Pancreas (tissue), 10 donors: ENCODE data around the gene HEPACAM. TPM values are rescaled to one million over a fixed set of nuclear protein-coding genes. Genes with fewer than 3 reads are reported as not detected.

Experiments used
- ATAC-seq, 4 donors: fragments of 200-7000 bp; cut with Tn5 transposase; one replicate each; pipeline versions ENCODE4 v1.8.0 to v1.9.1; 2020; ENCODE audit warnings: mild to moderate bottlenecking in 4 of 4, moderate library complexity in 4 of 4
- DNase-seq, 6 donors: peaks; one replicate each; pipeline ENCODE4 v3.0.0-alpha.2; 2020
- FAIRE-seq: peaks from 2 replicates; lab custom pipeline; 2012; peaks lifted over from hg19 to GRCh38; lab: Jason Lieb, UNC
- H3K27ac ChIP-seq, 4 donors: fragments of 200-600 bp; sonication (generic); 1 replicate in 3 of 4; 2 replicates in 1 of 4; pipeline versions ENCODE4 v1.5.0 to v1.8.0; 2020
- H3K27me3 ChIP-seq, 4 donors: fragments of 200-600 bp; one replicate each; pipeline ENCODE4 v1.8.0; 2021
- H3K36me3 ChIP-seq, 3 donors: fragments of 200-600 bp; sonication (generic) in 1 of 3; one replicate each; pipeline versions ENCODE4 v1.5.0 to v1.8.0; 2020 to 2021
- H3K4me1 ChIP-seq, 3 donors: fragments of 200-600 bp; one replicate each; pipeline ENCODE4 v1.8.0; 2021
- H3K4me3 ChIP-seq, 4 donors: fragments of 200-600 bp; sonication (generic) in 2 of 4; one replicate each; pipeline versions ENCODE4 v1.5.0 to v1.8.0; 2020 to 2021
- H3K9me3 ChIP-seq, 4 donors: fragments of 200-600 bp; one replicate each; pipeline ENCODE4 v1.8.0; 2021
- WGBS, 2 donors: extraction: QIAGEN DNeasy Blood & Tissue Kit; methylation state at CpG; one replicate each; pipeline ENCODE4 v1.1.7; 2013; 5-methylcytosine and 5-hydroxymethylcytosine counted together
- intact Hi-C, 3 donors: fragments of 100-400 bp; cut with DNase I; formaldehyde crosslinking; loops; one replicate each; pipeline versions ENCODE4 v1.11.1 to v1.14.2; 2022
- polyA plus RNA-seq, 2 donors: library from polyadenylated mRNA; stranded (reverse); fragments of 200-250 nt; gene quantifications; one replicate each; pipeline ENCODE4 v1.2.3, GENCODE V29; 2013
- total RNA-seq, 6 donors: library from RNA; stranded (reverse); fragmentation: NEBNext Ultra II Directional in 4 of 6; extraction: Animal tissue kit (Norgen Biotek cat#: 25700) in 4 of 6; gene quantifications; one replicate each; pipeline versions ENCODE4 v1.2.1 to v1.2.4, GENCODE V29; 2021 to 2023
- TF ChIP-seq, protein P1 (sequence below), 4 donors: fragments of 200-600 bp; sonication (generic) in 3 of 4; IDR thresholded peaks; one replicate each; pipeline versions ENCODE4 v1.5.0 to v1.8.0; 2021; ENCODE audit warnings: antibody characterized with exemption in 4 of 4
- donor health status: healthy with polysubstance abuse.
- donor health status: DM: no; HTN: no; CAD: no; lungs with moderate emphysema.
- donor health status: DM: no; HTN: no; CAD: no.
- donor health status: control.
- donor health status: control.
- donor health status: Bipolar disorder and iron deficiency.
- donor health status: DM: yes; HTN: yes; CAD: no.
- donor health status: DM: no; HTN: no; CAD: no.
- donor health status: DM: no; HTN: no; CAD: no.
- donor health status: DM: yes; HTN: yes; CAD: no.

The HEPACAM gene
- total and polyA plus RNA-seq, 8 donors, result 0.03 to 0.38 (median 0.15) TPM; not detected in 2

DNA sequence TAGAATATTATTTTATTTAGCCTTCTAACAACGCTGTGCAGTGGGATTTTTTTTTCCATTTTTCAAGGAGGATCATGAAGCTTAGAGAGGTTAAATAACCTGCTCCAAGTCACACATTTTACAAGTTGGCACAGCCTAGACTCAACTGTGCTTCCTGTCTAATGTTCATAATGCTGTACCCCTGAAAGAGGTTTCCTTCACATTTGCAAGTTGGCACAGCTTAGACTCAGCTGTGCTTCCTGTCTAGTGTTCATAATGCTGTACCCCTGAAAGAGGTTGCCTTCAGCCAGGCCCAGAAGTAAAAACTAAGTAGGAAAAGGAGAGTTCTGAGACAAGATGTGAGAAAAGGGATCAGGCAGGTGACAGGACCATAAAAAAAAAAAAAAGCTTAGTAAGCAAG lies 7.9 kb upstream of the HEPACAM start:
- intact Hi-C loops, result no loop called here
- no peak for FAIRE-seq
- Histone ChIP-seq H3K9me3 (no peaks in the 10 kb centered on the region), H3K36me3 (no peaks in the 10 kb centered on the region), H3K4me3 (no peak overlapping the region), H3K27ac (no peak overlapping the region), H3K27me3 (no peaks in the 10 kb centered on the region), H3K4me1 (no peaks in the 10 kb centered on the region)
- no peak for DNase-seq
- no peak for ATAC-seq
- TF ChIP-seq, protein P1, sequence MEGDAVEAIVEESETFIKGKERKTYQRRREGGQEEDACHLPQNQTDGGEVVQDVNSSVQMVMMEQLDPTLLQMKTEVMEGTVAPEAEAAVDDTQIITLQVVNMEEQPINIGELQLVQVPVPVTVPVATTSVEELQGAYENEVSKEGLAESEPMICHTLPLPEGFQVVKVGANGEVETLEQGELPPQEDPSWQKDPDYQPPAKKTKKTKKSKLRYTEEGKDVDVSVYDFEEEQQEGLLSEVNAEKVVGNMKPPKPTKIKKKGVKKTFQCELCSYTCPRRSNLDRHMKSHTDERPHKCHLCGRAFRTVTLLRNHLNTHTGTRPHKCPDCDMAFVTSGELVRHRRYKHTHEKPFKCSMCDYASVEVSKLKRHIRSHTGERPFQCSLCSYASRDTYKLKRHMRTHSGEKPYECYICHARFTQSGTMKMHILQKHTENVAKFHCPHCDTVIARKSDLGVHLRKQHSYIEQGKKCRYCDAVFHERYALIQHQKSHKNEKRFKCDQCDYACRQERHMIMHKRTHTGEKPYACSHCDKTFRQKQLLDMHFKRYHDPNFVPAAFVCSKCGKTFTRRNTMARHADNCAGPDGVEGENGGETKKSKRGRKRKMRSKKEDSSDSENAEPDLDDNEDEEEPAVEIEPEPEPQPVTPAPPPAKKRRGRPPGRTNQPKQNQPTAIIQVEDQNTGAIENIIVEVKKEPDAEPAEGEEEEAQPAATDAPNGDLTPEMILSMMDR (IDR thresholded peaks at IDR 0.05), result no peak
- WGBS, 2 donors, result 48 to 72% methylated on average over 1 of the region's 1 CpG

DNA sequence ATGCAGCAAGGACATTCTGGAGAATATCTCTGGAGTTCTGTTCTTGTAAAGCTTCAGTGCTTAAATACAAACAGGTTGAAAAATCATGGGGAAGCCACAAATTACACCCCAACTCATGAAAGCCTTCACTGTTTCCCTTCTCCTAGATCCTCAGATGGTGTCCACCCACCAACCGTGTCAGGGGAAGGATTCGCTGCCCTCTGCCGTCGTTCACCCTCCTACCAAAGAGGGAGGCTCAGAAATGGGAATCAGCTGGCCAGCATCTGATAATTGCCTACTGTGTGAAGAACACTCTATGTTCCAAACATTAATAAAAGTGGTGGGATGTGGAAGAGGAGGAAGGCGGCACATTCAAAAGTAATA lies 7.4 kb upstream of the HEPACAM start:
- H3K27ac ChIP-seq, result no peak overlapping the region
- no peaks in the 10 kb centered on the region for H3K27me3 ChIP-seq
- no peak overlapping the region for H3K4me3 ChIP-seq
- ATAC-seq, result no peak
- WGBS, 2 donors, result 65 to 66% methylated on average over 5 of the region's 5 CpGs
- TF ChIP-seq, protein P1 (IDR thresholded peaks at IDR 0.05), result no peak
- intact Hi-C loops, result no loop called here
- no peaks in the 10 kb centered on the region for H3K4me1 ChIP-seq
- no peak for DNase-seq
- H3K36me3 ChIP-seq, result no peaks in the 10 kb centered on the region
- FAIRE-seq, result no peak
- no peaks in the 10 kb centered on the region for H3K9me3 ChIP-seq

DNA sequence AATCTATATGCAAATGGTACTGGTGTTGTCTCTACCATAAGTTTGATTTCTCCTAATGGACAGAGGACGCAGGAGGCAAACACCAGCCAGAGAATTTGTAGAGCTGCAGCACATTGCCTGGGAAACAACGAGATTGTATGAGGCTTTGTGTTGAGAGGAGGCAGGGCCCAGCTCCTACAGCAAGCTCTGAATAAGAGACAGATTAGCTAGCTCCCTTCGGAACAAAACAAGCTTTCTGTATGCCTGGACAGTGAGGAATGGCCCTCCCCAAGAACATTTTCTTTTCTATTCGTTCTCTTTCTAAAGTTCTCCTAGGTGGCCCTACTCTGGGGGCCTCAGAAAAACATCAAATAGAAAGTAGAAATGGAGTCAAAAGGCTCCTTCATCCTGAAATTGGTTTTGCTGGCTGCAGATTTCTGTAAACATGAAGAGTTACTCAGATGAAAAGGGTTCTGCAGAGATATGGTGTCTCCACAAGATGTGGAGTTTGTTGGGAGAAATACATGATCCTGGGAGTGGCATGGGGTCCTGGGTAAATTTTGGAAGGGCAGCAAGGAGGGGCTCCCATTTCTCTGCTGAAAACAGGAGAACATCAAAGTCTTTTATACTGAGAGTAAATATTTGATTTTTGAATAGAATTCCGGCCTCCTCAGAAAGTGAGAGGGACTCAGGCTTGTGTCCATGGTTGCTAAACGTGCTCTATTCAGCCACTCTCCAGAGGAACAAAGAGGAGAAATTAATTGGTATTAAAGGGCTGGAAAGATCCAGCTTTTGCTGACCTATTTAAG lies 6.8 kb upstream of the HEPACAM start:
- intact Hi-C loops, result no loop called here
- FAIRE-seq (no peak), ATAC-seq (no peak), DNase-seq (no peak)
- Histone ChIP-seq H3K4me1 (no peaks in the 10 kb centered on the region), H3K27ac (no peak overlapping the region), H3K9me3 (no peaks in the 10 kb centered on the region), H3K36me3 (no peaks in the 10 kb centered on the region), H3K27me3 (no peaks in the 10 kb centered on the region), H3K4me3 (no peak overlapping the region)
- TF ChIP-seq, protein P1 (IDR thresholded peaks at IDR 0.05), result no peak
- 42% methylated on average over 6 of the region's 6 CpGs for WGBS, 2 donors

DNA sequence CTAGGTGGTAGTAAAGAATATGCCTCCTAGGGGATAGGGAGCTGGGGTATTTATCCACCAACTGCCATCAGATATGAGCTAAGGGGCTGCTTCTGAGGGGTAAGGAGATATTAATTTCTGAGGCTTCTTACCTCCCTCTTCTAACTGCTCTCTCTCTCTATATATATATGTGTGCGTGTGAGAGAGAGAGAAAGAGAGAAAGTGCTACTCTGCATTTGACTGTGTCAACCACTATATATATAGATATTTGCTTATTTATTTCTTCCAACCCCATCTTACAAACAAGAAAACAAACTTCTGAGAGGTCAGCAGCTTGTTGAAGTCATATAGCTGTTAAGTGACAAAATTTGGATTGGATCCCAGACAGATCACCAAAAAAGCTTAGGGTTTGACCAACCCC lies 5.9 kb upstream of the HEPACAM start:
- H3K27ac ChIP-seq, result no peak overlapping the region
- WGBS, 2 donors, result 95 to 100% methylated on average over 1 of the region's 1 CpG
- FAIRE-seq, result no peak
- no peaks in the 10 kb centered on the region for H3K36me3 ChIP-seq
- no peaks in the 10 kb centered on the region for H3K9me3 ChIP-seq
- no peak for ATAC-seq
- H3K4me1 ChIP-seq, result no peaks in the 10 kb centered on the region
- TF ChIP-seq, protein P1 (IDR thresholded peaks at IDR 0.05), result no peak
- DNase-seq, result no peak
- no peaks in the 10 kb centered on the region for H3K27me3 ChIP-seq
- no peak overlapping the region for H3K4me3 ChIP-seq
- intact Hi-C loops, result no loop called here

DNA sequence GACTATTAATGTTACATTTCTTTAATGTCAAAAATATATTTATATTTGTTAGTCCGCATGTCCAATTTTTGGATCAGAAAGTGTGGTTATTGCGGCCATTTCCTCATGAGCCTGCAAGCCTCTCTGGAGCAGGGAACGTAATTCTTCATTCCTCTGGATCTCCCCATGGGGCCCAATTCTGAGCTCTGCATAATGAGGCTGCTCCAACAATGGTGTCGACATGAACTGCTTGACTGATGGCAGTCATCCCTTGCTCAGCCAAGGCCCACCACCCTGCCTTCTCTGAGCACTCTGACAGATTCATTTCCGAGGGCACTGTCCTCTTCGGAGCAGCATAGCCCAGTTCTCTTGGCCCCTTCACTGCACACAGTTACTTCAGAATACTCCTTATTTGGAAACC lies 3.1 kb upstream of the HEPACAM start:
- Histone ChIP-seq H3K4me1 (no peaks in the 10 kb centered on the region), H3K36me3 (no peaks in the 10 kb centered on the region), H3K9me3 (no peaks in the 10 kb centered on the region), H3K27ac (no peak overlapping the region), H3K27me3 (no peaks in the 10 kb centered on the region), H3K4me3 (no peak overlapping the region)
- no peak for FAIRE-seq
- ATAC-seq, result no peak
- intact Hi-C loops, result no loop called here
- no peak for DNase-seq
- TF ChIP-seq, protein P1 (IDR thresholded peaks at IDR 0.05), result no peak
- 67 to 74% methylated on average over 6 of the region's 6 CpGs for WGBS, 2 donors
